HS-27A (cell line): ENCODE data around the gene EPB42.
A peak's percentile ranks its signal among the peaks of the same experiment; 100 is the strongest.
"Not testable (repeated sequence)": the region's sequence is repeated elsewhere in the genome, so short reads cannot be mapped to it uniquely, and the experiment has no call there.

ENCODE experiments used
- DNase-seq: peaks from one replicate; pipeline ENCODE4 v3.0.0-alpha.2; 2012; ENCODE audit warnings: low read depth, missing footprints

The EPB42 gene

GRCh38 chr15:43185157-43186002 lies 35.4 kb downstream of the EPB42 start, which contains the start of gene CCNDBP1:
CCNDBP1 (plus strand) TSS chr15:43185403; CDS start chr15:43185499, 96 bp downstream.
- peak; percentile 71 for DNase-seq

- no peak for DNase-seq
Measured at GRCh38 chr15:43184407-43185124, 36.3 kb downstream of the EPB42 start.

GRCh38 chr15:43183270-43183669 lies 37.5 kb downstream of the EPB42 start:
- no peak for DNase-seq

- DNase-seq: not testable (repeated sequence)
Measured at GRCh38 chr15:43177147-43177546, 43.7 kb downstream of the EPB42 start.

- not testable (repeated sequence) for DNase-seq
Measured at GRCh38 chr15:43175656-43176309, 45.0 kb downstream of the EPB42 start.

- DNase-seq: peak; percentile 35
Measured at GRCh38 chr15:43169888-43170287, 50.9 kb downstream of the EPB42 start.

GRCh38 chr15:43168192-43169107 lies 52.4 kb downstream of the EPB42 start:
- no peak for DNase-seq

- DNase-seq: not testable (repeated sequence)
Measured at GRCh38 chr15:43167261-43167660, 53.6 kb downstream of the EPB42 start.

GRCh38 chr15:43165801-43166325 lies 55.0 kb downstream of the EPB42 start:
- DNase-seq: no peak

GRCh38 chr15:43153269-43153668 lies 67.5 kb downstream of the EPB42 start:
- no peak for DNase-seq

GRCh38 chr15:43151688-43152087 lies 69.1 kb downstream of the EPB42 start:
- no peak for DNase-seq

- DNase-seq: peak; percentile 94
Measured at GRCh38 chr15:43150191-43150929, 70.5 kb downstream of the EPB42 start.
